Measurements from ENCODE around the gene METTL8. TPM values are rescaled to one million over a fixed set of nuclear protein-coding genes. Genes with fewer than 3 reads are reported as not detected.

METTL8 gene
- polyA plus RNA-seq, 2 of the 4 experiments (the other 2 are of a cell fraction) = 21.8 to 58.3 TPM

- Histone ChIP-seq H3K4me1 (peaks cover 11% of the 10 kb centered on the region; the same call in 1 of the 3 replicates), H3K9me3 (peaks cover 14% of the 10 kb centered on the region), H3K4me2 (no peak overlapping the region), H3K27ac (no peak overlapping the region), H3K4me3 (no peak overlapping the region)
- FAIRE-seq (no peak), ATAC-seq (no peak), DNase-seq (ENCODE audit: low read depth in 1 of 2, low spot score in 1 of 2) (no peak)
- CTCF ChIA-PET = interaction anchor here (0.9 to 2.7 kb wide), 2 partner anchors 11 to 247 kb away, joined by 3 to 12 read pairs; no protein-coding TSS in a partner anchor
- WGBS (ENCODE audit: missing lambda C conversion rate) = 94% methylated on average over 1 of the region's 1 CpG
- TF ChIP-seq MAFK (IDR thresholded peaks at IDR 0.05; ENCODE audit: partially characterized antibody) (peak; percentile 90), HDAC2 (IDR thresholded peaks at IDR 0.05) (no peak), FOSB (CRISPR knock-in tag; IDR thresholded peaks at IDR 0.05) (no peak), HEYL (CRISPR knock-in tag; IDR thresholded peaks at IDR 0.05) (no peak), SMC3 (IDR thresholded peaks at IDR 0.05) (no peak), ESRRA (IDR thresholded peaks at IDR 0.05; ENCODE audit: borderline replicate concordance, low read length) (no peak), RCOR1 (IDR thresholded peaks at IDR 0.05; ENCODE audit: low read depth, low read length) (no peak), KDM5A (IDR thresholded peaks at IDR 0.05) (no peak)
- POLR2A ChIA-PET = no interaction called here
These were observed 28.2 kb downstream of the METTL8 start for GRCh38 chr2:171405546-171405945.

DNA sequence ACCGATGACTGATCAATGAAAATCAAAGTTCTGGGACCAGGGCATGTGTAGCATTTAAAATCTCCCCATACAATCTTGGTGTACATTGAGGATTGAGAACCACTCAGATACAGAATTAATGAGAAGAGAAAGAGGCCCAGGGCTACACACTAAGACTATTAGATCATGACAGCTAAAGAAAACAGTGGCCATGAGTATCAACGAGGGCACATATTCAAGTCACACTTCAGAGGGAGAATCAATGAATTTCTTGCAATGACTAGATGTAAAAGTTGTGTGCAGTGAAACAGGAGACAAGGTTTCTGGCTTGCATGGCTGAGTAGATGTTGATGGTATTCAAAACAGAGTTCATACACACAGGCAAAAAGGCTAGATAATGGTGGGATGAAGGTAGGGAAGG is 29.1 kb downstream of the METTL8 start:
- no peak for DNase-seq (ENCODE audit: low read depth in 1 of 2, low spot score in 1 of 2)
- Histone ChIP-seq H3K27ac (no peak overlapping the region), H3K9me3 (peaks cover 14% of the 10 kb centered on the region), H3K4me3 (no peak overlapping the region), H3K4me2 (no peak overlapping the region), H3K4me1 (peaks cover 7% of the 10 kb centered on the region; the same call in 1 of the 3 replicates)
- 83% methylated on average over 2 of the region's 2 CpGs for WGBS (ENCODE audit: missing lambda C conversion rate)
- FAIRE-seq = no peak
- no peak for TF ChIP-seq ATOH8 (CRISPR knock-in tag; IDR thresholded peaks at IDR 0.05; ENCODE audit: low read depth)
- no peak for TF ChIP-seq NPAS2 (CRISPR knock-in tag; IDR thresholded peaks at IDR 0.05; ENCODE audit: borderline replicate concordance)
- no peak for TF ChIP-seq HOXA7 (CRISPR knock-in tag; IDR thresholded peaks at IDR 0.05)
- no peak for TF ChIP-seq CEBPB (IDR thresholded peaks at IDR 0.05)
- TF ChIP-seq JUNB (IDR thresholded peaks at IDR 0.05) = no peak
- no peak for TF ChIP-seq NR3C1 (IDR thresholded peaks at IDR 0.05)
- no peak for TF ChIP-seq HEYL (CRISPR knock-in tag; IDR thresholded peaks at IDR 0.05)
- POLR2A ChIA-PET = no interaction called here
- CTCF ChIA-PET = no interaction called here
- ATAC-seq = no peak

DNA sequence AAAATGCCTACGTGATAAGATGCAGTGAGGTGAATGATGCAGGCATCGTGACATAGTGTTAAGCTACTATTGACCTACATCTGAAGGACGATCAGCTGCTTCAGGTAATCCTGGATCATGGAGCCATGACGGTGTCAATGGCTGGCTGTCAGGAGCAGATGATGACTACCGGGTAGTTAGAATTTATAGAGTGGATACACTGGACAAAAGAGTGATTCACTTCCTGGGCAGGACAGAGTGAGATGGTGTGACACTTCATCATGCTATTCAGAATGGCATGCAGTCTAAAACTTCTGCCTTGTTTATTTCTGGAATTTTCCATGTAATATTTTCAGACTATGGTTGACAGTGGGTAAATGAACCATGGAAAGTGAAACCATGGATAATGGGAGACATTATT is 29.5 kb downstream of the METTL8 start:
- Histone ChIP-seq H3K4me2 (peak overlapping the region; percentile 19; the same call in 1 of the 3 replicates), H3K9me3 (peaks cover 14% of the 10 kb centered on the region), H3K4me1 (peaks cover 7% of the 10 kb centered on the region; the same call in 1 of the 3 replicates), H3K4me3 (no peak overlapping the region), H3K27ac (no peak overlapping the region)
- ATAC-seq = peak; percentile 63 to 76; a peak in 5 of 6 replicates
- DNase-seq (ENCODE audit: low read depth in 1 of 2, low spot score in 1 of 2) = peak; percentile 9 to 39
- 0 out of 2 replicates have a peak, but pooled peaks have one; percentile 8 for TF ChIP-seq FOSL2 (IDR thresholded peaks at IDR 0.05)
- peak; percentile 41 for TF ChIP-seq FOSL2 (CRISPR knock-in tag; IDR thresholded peaks at IDR 0.05)
- TF ChIP-seq TP53 (CRISPR knock-in tag; IDR thresholded peaks at IDR 0.05) = no peak
- no peak for FAIRE-seq
- WGBS (ENCODE audit: missing lambda C conversion rate) = 57% methylated on average over 5 of the region's 5 CpGs
- POLR2A ChIA-PET = no interaction called here
- CTCF ChIA-PET = no interaction called here

GRCh38 chr2:171402906-171403580 is 30.7 kb downstream of the METTL8 start:
- peak; percentile 80 for TF ChIP-seq MAFK (IDR thresholded peaks at IDR 0.05; ENCODE audit: partially characterized antibody)
- TF ChIP-seq HMGXB4 (CRISPR knock-in tag; IDR thresholded peaks at IDR 0.05; ENCODE audit: borderline replicate concordance) = no peak
- FAIRE-seq (no peak), ATAC-seq (no peak), DNase-seq (ENCODE audit: low read depth in 1 of 2, low spot score in 1 of 2) (no peak)
- H3K9me3 ChIP-seq = peaks cover 14% of the 10 kb centered on the region
- no peak overlapping the region for H3K4me3 ChIP-seq
- H3K27ac ChIP-seq = no peak overlapping the region
- ChIA-PET POLR2A (no interaction called here), CTCF (no interaction called here)
- WGBS (ENCODE audit: missing lambda C conversion rate) = 74% methylated on average over 4 of the region's 4 CpGs
- H3K4me2 ChIP-seq = no peak overlapping the region
- peaks cover 7% of the 10 kb centered on the region; the same call in 1 of the 3 replicates for H3K4me1 ChIP-seq

Measured in A549 (cell line).